T-helper 17 cell (primary cell): ENCODE measurements around the gene KIF5B. TPM values are rescaled to one million over a fixed set of nuclear protein-coding genes. Genes with fewer than 3 reads are reported as not detected.
"Not testable (repeated sequence)": the region's sequence is repeated elsewhere in the genome, so short reads cannot be mapped to it uniquely, and the experiment has no call there.

Experiments
- ATAC-seq: fragments of 150-1000 bp; cut with Tn5 transposase; 2 replicates; pipeline ENCODE4 v1.10.0; 2021; ENCODE audit warnings: mild to moderate bottlenecking, moderate library complexity
- DNase-seq, 3 donors: peaks; one replicate each; pipeline versions ENCODE4 v3.0.0 to v3.0.0-alpha.2; 2020 to 2021
- H3K9me3 ChIP-seq: one replicate; pipeline ENCODE4 v1.7.0; 2013; ENCODE audit warnings: low read length, mild to moderate bottlenecking; ENCODE audit not compliant: control insufficient read depth, poor library complexity, severe bottlenecking
- H3K27ac Mint-ChIP-seq: one replicate; pipeline ENCODE4 v1.8.0; 2022; ENCODE audit warnings: mild to moderate bottlenecking, moderate library complexity, mixed read lengths
- H3K27me3 Mint-ChIP-seq: one replicate; pipeline ENCODE4 v1.8.0; 2022; ENCODE audit warnings: mixed read lengths
- H3K36me3 Mint-ChIP-seq: one replicate; pipeline ENCODE4 v1.8.0; 2022; ENCODE audit warnings: low read depth, mixed read lengths
- H3K4me1 Mint-ChIP-seq: one replicate; pipeline ENCODE4 v1.8.0; 2022; ENCODE audit warnings: mild to moderate bottlenecking, mixed read lengths
- H3K4me3 Mint-ChIP-seq: one replicate; pipeline ENCODE4 v1.8.0; 2022; ENCODE audit warnings: mild to moderate bottlenecking, moderate library complexity, mixed read lengths
- total RNA-seq, 4 donors: library from RNA in 2 of 4; stranded (reverse) in 2 of 4; gene quantifications; one replicate each; pipeline ENCODE4 v1.2.3 and lab custom pipeline; 2022 to 2026

KIF5B gene
- total RNA-seq (10 to 100 TPM; 47.8 to 65.5 TPM), total RNA-seq (lab: John Stamatoyannopoulos, UW) (276 to 391 reads per million in 2 donors)

DNA sequence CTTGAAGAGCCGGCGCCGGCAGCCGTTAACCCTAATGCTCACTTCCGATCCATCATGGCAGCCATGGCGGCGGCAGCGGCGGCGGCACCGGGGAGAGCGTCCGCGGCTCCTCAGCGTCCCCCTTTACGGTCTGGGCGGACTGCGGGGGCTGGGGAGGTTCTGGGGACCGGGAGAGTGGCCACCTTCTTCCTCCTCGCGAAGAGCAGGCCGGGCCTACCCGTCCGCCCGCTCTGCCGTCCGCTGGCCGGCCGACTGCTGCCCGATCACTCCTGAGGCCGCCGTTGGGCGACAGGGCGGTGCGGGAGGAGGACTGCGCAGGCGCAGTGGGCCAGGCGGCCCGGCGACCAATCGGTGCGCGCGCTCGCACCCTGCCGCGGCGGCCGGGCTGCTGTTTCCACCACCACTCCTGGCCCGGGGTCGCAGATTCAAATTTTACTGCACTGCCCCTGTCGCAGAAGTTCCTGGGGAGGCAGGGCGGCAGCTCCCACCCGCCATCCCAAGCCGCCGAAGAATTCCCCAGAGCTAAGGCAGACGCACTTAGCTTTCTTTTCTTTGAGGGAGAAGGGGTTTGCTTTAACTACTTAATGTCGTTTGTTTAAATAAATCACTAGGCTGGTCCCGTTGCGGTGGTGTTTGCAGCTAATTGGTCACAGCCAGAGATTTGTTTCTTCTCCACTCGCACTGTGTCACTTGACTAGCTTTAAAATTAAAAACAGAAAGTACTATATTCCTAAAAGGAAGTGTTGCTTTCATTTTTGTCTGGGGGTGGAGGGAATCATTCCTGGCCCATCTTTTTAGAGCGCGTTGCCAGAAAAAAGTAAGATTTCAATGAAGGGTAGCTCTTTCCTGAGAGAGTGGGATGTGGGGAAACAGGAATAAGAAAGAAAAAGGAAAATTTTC is at the start of gene KIF5B:
TSS of gene KIF5B (minus strand) at position 290 of the 900 bp plus-strand sequence. CDS start 452 bp downstream, outside the sequence.
- ATAC-seq = peak; percentile 79
- peak within 1 kb of the TSS; percentile 96 for H3K27ac Mint-ChIP-seq
- peaks cover 31% of the 10 kb centered on the region for H3K4me1 Mint-ChIP-seq

DNA sequence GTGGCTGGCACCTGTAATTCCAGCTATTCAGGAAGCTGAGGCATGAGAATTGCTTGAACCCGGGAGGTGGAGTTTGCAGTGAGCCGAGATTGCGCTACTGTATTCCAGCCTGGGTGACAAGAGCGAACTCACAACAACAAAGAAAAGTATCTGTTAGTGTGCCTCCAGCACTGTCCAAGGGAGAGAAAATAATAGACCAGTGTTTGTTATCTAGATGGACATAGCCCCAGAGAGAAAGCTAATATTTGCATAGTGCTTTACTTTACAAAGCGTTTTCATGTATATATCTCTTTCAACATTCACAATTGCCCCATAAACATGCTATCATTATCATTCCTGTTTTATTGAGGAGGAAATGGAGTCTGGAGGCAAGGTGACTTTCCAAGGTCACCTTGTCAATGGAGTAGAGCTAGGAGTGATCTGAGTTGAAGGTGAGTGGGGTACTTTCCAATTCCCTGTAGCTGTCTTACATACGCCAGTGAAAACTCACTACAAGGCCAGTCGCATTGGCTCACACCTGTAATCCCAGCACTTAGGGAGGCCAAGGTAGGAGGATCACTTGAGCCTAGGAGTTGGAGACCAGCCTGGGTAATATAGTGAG is 49.7 kb upstream of the KIF5B start:
- Mint-ChIP-seq H3K27me3 (peaks cover 38% of the 10 kb centered on the region), H3K4me3 (no peak overlapping the region), H3K27ac (no peak overlapping the region), H3K4me1 (no peaks in the 10 kb centered on the region), H3K36me3 (peaks cover 2% of the 10 kb centered on the region)
- DNase-seq (no peak), ATAC-seq (no peak)
- no peaks in the 10 kb centered on the region for H3K9me3 ChIP-seq

More for the DNA sequence above, at the start of gene KIF5B:
- DNase-seq = peak; percentile 79 to 89 (median 82)
- Mint-ChIP-seq H3K36me3 (no peaks in the 10 kb centered on the region), H3K27me3 (no peaks in the 10 kb centered on the region), H3K4me3 (peak within 1 kb of the TSS; percentile 97)
- H3K9me3 ChIP-seq = no peaks in the 10 kb centered on the region

DNA sequence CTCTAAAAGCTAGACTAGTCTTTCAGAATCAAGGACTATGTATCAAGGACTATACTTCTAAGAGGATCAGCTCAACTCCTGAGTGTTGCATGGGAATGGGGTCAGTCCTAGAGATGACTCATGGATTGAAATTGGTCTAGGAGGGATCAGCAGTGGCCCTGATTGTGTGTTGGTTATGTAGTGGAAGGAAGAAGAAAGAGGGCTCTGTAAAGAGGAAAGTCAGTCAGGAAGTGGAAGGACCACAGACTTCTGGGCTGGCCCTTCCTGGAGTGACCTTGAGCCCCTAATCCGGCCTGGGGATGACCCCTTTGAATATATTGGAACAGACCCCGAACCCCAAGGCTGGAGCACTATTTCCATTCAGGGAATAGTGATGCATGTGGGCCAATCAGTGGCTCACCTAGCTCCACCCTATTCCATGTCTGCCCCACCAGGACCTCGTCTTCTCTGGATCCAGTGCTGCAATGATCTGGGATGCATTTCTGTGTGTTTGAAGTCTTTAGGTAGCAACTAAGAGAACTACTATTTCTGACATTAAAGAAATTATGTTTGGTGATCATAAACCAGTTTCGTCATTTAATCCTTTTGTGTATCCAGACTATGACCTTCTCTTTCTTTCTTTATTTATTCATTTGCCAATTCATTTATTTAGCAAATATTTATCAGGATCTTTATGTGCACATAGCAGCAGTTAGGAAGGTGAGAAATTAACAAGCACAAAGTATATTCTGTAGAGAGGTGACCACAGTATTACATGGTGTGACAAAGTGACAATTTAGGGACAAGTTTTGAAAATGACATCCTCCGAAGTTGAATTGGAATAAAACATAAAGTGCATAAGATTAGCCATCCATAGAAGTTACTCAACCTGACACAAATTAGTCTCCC is 48.6 kb upstream of the KIF5B start:
- Mint-ChIP-seq H3K4me3 (no peak overlapping the region), H3K4me1 (no peaks in the 10 kb centered on the region), H3K27ac (no peak overlapping the region), H3K27me3 (peaks cover 38% of the 10 kb centered on the region), H3K36me3 (peaks cover 2% of the 10 kb centered on the region)
- H3K9me3 ChIP-seq = no peaks in the 10 kb centered on the region
- no peak for DNase-seq
- no peak for ATAC-seq

DNA sequence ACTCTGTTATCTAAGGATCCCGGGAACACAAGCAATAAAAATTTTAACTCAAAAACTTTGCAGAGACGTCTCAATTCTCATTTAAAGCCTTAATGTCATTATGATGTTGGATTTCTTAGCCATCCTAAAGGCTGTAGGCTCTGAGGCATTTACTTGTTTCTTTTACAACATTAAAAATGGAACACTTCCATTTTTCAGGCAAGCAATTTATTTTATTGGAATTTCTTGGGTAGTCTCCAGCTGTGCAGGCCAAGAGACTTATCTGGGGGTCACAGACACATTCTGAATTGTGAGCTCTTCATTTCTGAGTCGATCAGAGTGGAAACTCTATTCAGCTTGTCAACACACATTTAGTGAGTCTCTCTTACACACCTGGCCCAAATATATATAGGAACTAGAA is 48.0 kb upstream of the KIF5B start:
- H3K36me3 Mint-ChIP-seq = peaks cover 2% of the 10 kb centered on the region
- no peaks in the 10 kb centered on the region for H3K4me1 Mint-ChIP-seq
- H3K27me3 Mint-ChIP-seq = peaks cover 38% of the 10 kb centered on the region
- no peak overlapping the region for H3K27ac Mint-ChIP-seq
- no peak for ATAC-seq
- no peaks in the 10 kb centered on the region for H3K9me3 ChIP-seq
- DNase-seq = no peak
- H3K4me3 Mint-ChIP-seq = no peak overlapping the region

DNA sequence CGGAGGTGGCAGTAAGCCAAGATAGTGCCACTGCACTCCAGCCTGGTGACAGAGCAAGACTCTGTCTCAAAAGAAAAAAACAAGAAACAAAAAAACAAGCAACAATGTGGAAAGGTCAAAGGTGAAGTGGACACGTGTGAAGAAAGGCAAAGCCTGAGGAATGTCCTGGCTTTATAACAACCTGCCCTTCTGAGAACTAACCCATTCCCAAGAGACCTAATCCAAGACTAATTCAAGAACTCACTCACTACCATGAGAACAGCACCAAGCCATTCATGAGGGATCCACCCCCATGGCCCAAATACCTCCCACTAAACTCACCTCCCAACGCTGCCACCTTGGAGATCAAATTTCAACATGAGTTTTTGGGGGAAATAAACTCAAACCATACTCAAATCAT is 47.5 kb upstream of the KIF5B start:
- Mint-ChIP-seq H3K36me3 (peaks cover 2% of the 10 kb centered on the region), H3K27me3 (peaks cover 38% of the 10 kb centered on the region), H3K4me1 (no peaks in the 10 kb centered on the region), H3K4me3 (no peak overlapping the region), H3K27ac (no peak overlapping the region)
- no peak for DNase-seq
- H3K9me3 ChIP-seq = no peaks in the 10 kb centered on the region
- ATAC-seq = no peak

DNA sequence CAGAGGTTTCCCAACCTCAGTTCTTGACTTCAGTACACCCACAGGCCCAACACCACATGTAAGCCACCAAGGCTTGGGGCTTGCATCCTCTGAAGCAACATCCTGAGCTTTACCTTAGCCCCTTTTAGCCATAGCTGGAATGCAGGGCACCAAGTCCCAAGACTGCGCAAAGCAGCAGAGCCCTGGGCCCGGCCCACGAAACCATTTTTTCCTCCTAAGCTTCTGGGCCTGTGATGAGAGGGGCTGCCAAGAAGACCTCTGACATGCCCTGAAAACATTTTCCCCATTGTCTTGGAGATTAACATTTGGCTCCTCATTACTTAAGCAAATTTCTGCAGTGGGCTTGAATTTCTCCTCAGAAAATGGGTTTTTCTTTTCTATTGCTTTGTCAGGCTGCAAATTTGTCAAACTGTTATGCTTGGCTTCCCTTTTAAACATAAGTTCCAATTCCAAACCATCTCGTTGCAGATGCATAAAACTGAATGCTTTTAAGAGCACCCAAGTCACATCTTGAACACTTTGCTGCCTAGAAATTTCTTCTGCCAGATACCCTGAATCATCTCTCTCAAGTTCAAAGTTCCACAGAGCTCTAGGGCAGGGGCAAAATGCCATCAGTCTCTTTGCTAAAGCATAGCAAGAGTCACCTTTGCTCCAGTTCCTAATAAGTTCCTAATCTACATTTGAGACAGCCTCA is 42.5 kb upstream of the KIF5B start:
- H3K27ac Mint-ChIP-seq, H3K4me3 Mint-ChIP-seq, H3K9me3 ChIP-seq, DNase-seq, ATAC-seq, H3K4me1 Mint-ChIP-seq, H3K36me3 Mint-ChIP-seq: not testable (repeated sequence)
- H3K27me3 Mint-ChIP-seq = peaks cover 21% of the 10 kb centered on the region

DNA sequence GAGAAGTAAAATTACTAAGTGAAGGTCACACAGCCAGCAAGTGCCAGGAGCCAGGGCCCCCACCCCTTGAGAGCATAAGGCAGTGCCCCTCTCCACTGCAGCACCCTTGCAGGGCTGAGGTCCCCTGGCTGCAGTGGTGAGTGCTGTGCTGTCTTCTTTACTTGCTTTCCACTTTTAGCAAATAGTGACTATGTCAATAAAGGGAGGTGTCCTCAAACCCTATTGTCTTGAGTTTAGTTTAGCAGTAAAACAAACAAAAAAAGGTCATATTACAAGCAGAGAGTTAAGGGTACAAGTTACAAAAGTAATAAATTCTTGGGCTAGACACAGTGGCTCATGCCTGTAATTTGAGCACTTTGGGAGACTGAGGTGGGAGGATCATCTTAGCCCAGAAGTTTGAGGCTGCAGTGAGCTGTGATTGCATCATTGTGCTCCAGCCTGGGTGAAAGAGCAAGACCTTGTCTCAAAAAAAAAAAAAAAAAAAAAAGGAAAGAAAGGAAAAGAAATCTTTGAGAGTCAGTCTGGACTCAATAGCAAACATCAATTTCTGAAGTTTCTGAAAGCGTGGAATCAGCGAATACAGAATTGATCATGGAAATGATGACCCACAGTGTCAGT is 39.0 kb upstream of the KIF5B start:
- Mint-ChIP-seq H3K4me1 (no peaks in the 10 kb centered on the region), H3K36me3 (peaks cover 3% of the 10 kb centered on the region), H3K4me3 (no peak overlapping the region), H3K27ac (no peak overlapping the region), H3K27me3 (peaks cover 16% of the 10 kb centered on the region)
- ATAC-seq (no peak), DNase-seq (no peak)
- no peaks in the 10 kb centered on the region for H3K9me3 ChIP-seq

DNA sequence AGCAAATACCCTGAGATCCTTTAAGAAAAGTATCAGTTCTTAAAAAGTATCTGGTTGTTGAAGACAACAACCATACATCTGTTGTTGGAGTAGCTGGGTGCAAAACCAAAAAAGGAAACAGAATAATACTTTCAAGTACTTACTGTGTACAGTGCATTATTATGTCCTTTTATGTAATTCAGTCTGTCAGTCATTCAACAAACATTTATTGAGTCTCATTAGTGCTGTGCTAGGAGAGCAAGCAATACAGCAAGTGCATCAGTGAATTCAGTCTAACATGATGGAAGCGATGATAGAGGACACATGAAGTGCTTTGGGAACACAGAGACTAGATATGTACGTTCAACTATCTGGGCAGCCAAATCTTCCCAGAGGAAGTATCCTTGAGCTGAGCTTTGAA is 37.4 kb upstream of the KIF5B start:
- no peak for ATAC-seq
- Mint-ChIP-seq H3K4me1 (peaks cover 2% of the 10 kb centered on the region), H3K27ac (no peak overlapping the region), H3K36me3 (peaks cover 3% of the 10 kb centered on the region), H3K4me3 (no peak overlapping the region), H3K27me3 (peaks cover 16% of the 10 kb centered on the region)
- no peaks in the 10 kb centered on the region for H3K9me3 ChIP-seq
- no peak for DNase-seq

DNA sequence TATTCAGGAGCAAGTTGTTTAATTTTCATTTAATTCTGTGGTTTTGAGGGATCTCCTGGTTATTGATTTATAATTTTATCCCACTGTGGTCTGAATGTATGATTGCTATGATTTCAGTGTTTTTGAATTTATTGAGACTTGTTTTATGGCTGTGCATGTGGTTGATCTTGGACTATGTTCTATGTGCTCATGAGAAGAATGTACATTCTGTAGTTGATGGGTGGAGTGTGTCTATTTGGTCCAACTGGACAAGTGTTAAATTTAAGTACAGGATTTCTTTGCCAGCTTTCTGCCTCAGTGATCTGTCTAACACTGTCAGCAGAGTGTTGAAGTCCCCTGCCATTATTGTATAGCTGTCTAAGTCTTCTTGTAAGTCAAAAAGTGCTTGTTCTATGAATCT is 34.8 kb upstream of the KIF5B start:
- Mint-ChIP-seq H3K4me3 (no peak overlapping the region), H3K4me1 (peaks cover 2% of the 10 kb centered on the region), H3K27ac (no peak overlapping the region), H3K36me3 (peaks cover 3% of the 10 kb centered on the region), H3K27me3 (peaks cover 16% of the 10 kb centered on the region)
- DNase-seq (no peak), ATAC-seq (no peak)
- H3K9me3 ChIP-seq = no peaks in the 10 kb centered on the region

DNA sequence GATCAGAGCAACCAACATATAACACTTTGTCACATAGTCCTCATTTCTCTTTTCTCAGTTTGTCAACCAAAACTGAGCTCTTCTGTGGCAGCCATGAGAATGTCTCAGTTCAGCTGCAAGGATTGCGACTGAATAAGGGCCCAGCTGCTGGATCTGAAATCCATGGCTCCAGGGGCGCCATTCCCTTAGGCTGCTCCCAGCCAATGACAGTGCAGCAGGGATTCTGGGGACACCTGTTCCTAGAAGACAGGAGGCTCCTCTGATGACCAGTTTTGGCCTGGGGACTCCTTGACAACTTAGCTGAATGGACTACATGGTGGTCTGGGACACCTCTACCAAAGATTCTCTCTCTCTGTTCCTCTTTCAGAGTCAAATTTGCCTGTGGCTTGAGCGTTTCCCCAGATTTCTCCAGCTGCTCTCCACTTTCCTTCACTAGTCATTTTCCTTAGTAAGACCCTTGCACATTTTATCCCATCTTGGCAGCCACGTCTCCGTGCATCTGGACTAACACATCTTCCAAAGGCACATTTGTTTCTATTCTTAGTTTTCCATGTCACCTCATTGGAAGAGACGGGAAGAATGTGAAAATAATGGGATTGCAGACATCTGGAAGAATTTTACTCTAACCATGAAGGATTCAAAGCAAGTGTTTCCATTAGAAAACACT is 28.1 kb upstream of the KIF5B start:
- peaks cover 2% of the 10 kb centered on the region for H3K4me1 Mint-ChIP-seq
- DNase-seq (no peak), ATAC-seq (no peak)
- H3K4me3 Mint-ChIP-seq = no peak overlapping the region
- H3K9me3 ChIP-seq = no peaks in the 10 kb centered on the region
- H3K27me3 Mint-ChIP-seq = no peaks in the 10 kb centered on the region
- H3K36me3 Mint-ChIP-seq = no peaks in the 10 kb centered on the region
- no peak overlapping the region for H3K27ac Mint-ChIP-seq

DNA sequence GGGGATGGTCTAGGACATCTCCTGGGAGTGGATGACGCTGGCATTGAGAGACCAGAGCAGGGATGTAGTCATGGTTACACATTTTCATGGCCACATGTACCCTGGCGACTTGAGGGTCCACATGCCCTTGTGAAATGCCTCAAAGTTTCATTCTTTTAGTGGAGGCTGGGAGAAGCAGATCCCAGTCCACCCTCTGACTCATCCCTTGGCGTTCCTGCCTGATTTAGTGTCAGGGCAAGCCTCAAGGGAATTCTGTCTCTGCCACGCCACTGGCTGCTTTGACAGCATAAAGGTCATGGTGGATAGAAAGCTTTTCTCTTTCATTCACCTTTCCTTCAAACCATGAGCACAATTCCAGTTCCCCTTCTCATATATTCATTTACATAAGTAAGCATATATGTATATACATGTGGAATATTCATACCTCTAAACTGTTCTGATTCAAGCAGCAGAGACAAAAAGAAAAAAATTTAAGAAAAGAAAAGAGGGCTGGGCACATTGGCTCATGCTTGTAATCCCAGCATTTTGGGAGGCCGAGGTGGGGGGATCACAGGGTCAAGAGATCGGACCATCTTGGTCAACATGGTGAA is 21.8 kb upstream of the KIF5B start:
- Mint-ChIP-seq H3K4me3 (no peak overlapping the region), H3K36me3 (no peaks in the 10 kb centered on the region), H3K27me3 (peaks cover 1% of the 10 kb centered on the region), H3K4me1 (no peaks in the 10 kb centered on the region), H3K27ac (no peak overlapping the region)
- no peak for DNase-seq
- ATAC-seq = no peak
- no peaks in the 10 kb centered on the region for H3K9me3 ChIP-seq

DNA sequence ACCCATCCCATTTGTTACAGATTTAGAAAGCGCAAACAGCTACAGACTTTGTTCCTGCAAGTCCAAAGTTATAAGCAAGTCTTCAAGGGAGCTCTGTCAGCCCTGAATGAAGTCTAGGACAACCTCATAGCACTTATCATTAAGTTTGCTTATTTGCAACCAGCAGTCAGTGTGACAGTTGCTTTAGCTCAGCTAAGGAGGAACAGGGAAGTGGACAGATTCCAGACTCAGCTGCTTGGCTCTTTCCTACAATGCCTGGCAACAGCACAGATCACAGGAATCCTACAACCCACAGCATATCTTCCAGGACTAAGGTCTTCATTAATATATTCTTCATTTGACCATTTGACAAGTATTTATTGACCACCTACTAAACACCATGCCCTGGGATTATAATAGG is 17.4 kb upstream of the KIF5B start:
- no peak overlapping the region for H3K27ac Mint-ChIP-seq
- H3K4me1 Mint-ChIP-seq = no peaks in the 10 kb centered on the region
- peaks cover 6% of the 10 kb centered on the region for H3K27me3 Mint-ChIP-seq
- H3K36me3 Mint-ChIP-seq = no peaks in the 10 kb centered on the region
- H3K9me3 ChIP-seq = no peaks in the 10 kb centered on the region
- no peak for DNase-seq
- ATAC-seq = no peak
- H3K4me3 Mint-ChIP-seq = no peak overlapping the region
